HG03460 (cell line): ENCODE results near the gene OSTF1.
A peak's percentile ranks its signal among the peaks of the same experiment; 100 is the strongest.

Source experiments
- ATAC-seq: cut with Tn5 transposase; IDR thresholded peaks from one replicate; pipeline ENCODE4 v1.9.1; 2021; ENCODE audit not compliant: unreplicated experiment

OSTF1 gene

DNA sequence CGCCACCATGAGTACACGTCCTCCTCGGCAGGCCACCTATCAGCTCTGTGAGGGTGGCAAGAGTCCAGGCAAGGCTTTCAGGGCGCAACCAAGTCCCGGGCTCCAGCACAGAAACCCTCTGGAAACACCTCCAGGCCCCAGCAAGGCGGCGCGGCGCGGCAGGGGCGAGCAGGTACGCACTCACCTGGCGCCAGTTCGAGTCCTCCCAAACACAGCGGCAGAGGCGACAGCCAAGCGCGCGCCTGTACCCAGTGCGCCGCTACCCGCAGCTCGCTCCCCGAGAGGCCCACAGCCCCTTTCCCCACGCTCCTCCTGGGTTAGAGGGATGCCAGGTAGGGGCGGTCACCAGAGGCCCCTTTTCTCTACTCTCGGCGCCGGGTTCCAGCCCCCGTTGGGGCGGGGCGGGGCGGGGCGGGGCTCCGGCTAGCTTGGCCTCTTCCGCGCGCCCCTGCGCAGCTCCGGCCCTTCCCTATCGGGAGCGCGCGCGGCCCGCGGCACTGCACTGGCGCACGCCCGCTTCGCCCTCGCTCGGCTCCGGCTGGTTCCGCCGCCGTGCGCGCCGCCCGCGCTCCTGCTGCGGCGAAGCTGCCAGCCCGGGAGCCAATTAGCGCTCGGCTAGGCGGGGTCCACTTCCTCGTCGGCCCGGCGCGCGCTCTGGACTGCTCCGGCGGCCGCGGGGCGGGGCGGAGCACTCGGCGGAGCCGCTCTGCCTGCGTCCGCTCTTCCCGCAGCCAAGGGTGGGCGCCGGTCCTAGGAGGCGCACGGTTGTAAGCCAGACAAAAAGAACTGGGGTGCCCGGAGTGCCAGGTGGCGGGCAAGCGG lies at the start of gene OSTF1, which contains the start of gene NMRK1:
TSS of gene OSTF1 (plus strand) at position 691 of the 822 bp plus-strand sequence. CDS start 179 bp downstream, outside the sequence.
TSS of gene NMRK1 (minus strand) at position 332 of the 822 bp plus-strand sequence. CDS start 5,040 bp downstream, outside the sequence.
- peak; percentile 80 for ATAC-seq

DNA sequence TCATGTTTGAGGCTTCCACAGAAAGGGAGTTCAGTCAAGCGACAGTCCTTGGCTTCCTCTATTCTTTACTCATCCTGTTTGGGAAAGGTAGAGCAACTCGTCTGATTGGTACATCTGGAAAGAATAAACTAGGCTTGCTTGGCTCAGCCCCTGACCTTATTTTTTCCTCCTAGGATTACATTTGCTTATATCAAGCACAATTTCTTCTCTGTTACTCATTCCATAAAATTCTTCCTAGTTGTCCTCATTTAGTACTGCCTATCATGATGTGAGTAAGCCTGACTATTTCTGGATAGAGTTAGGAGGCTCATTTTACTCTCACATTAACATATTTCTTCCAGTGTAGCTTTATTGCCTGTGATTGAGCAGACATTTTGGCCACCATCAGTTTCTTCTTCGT lies 49.3 kb upstream of the OSTF1 start:
- ATAC-seq, result no peak

DNA sequence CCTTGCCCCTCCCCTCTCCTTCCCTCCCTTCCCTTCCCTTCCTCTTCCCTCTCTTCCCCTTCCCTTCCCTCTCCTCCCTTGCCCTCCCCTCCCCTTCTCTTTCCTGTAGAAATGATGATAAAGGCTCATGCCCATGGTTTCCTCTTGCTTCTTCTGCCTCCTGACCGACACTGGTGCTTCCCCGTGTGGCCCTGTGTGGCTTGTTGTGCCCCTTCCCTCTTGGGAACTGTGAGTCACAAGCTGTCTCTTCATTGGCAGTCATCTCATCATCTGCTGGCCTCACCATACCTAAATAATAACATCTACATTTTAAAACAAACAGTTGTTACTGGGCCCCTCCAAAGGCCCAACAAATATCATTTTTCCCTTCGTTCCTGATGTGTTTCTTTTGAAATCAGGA lies 48.5 kb upstream of the OSTF1 start:
- ATAC-seq, result peak; percentile 64

- ATAC-seq, result no peak
Observed at GRCh38 chr9:75041041-75041440, 47.3 kb upstream of the OSTF1 start.

DNA sequence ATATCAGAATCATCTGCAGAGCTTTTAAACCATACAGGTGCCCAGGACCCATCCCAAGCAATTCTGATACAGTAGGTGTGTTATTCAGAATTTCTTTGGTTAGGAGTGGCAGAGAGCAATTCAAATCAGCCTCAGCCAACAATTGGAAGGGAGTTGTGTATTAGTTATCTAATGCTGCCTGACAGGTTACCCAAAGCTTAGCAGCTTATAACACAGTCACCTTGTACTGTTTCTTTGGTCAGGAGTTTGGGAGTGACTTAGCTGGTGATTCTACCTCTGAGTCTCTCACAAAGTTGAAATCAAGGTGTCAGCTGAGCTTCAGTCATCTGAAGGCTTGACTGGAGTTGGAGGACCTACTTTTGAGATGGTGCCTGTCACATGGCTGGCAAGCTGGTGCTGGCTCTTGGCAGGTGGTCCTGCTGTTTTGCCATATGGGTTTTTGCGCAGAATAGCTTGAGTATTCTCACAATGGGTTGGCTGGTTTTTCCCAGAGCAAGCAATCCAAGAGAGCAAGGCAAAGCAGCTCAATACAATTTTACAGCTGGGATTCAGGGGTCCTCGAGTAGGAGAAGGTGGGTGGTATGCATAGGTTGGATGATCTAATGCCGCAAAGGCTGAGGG lies 41.5 kb upstream of the OSTF1 start:
- no peak for ATAC-seq

- ATAC-seq, result no peak
Observed at GRCh38 chr9:75047506-75047905, 40.8 kb upstream of the OSTF1 start.

DNA sequence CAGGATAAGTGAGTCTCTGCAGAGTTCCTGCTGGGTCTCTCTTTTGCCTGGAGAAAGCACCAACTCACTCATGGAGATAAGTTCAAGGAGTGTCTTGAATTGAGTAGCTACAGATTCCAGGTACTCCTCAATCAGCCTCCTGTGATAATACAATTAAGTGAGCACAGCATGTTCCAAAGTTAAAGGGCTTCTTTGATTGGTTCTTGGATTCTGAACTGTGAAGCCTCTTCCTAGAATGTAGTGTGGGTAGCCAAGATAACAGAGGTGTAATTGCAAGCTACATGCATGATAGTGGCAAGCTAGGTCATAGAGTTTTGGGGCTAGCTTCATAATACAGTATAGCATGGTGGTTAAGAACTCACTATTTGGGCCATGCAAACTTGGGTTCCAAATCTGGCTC lies 37.0 kb upstream of the OSTF1 start:
- ATAC-seq, result no peak

GRCh38 chr9:75053869-75054268 lies 34.4 kb upstream of the OSTF1 start:
- ATAC-seq, result peak; percentile 95

DNA sequence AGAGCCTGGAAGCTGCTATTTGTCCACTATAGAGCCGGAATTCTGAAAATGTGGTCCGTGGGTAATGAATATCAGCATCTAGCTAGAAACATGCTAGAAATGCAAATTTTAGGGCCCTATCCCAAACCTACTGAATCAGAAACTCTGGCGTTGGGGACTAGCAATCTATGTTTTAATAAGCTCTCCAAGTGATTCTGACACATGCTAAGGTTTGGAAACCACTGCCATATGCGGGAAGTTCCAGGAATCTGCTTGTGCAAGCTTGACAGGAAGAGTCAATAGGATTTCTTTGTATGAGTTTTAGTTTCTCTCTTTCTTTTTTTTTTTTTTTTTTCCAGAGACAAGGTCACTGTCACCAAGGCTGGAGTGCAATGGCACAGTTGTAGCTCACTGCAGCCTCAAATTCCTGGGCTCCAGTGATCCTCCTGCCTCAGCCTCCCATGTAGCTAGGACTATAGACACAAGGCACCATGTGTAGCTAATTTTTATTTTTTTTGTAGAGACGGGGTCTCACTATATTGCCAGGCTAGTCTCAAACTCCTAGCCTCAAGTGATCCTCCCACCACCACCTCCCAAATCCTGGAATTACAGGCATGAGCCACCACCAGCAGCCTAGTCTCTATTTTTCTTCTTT lies 33.8 kb upstream of the OSTF1 start:
- no peak for ATAC-seq

DNA sequence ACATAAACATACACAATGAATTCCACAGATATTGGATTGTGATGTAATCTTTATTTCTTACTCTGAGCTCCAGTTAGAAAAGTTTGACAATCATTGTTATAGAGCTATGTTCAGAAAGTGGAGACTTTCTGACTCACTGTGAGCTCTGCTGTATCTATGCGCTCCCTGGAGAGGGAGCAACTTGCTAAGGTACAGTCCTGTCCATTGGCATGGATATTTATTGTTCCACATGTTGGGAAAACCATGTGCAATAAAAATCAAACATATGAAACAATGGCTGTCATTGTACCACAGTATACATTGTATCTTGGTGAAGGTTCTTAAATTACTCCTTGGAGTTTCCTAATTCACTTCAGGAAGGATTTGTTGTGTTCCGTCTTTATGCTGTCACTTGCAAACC lies 27.1 kb upstream of the OSTF1 start:
- no peak for ATAC-seq

DNA sequence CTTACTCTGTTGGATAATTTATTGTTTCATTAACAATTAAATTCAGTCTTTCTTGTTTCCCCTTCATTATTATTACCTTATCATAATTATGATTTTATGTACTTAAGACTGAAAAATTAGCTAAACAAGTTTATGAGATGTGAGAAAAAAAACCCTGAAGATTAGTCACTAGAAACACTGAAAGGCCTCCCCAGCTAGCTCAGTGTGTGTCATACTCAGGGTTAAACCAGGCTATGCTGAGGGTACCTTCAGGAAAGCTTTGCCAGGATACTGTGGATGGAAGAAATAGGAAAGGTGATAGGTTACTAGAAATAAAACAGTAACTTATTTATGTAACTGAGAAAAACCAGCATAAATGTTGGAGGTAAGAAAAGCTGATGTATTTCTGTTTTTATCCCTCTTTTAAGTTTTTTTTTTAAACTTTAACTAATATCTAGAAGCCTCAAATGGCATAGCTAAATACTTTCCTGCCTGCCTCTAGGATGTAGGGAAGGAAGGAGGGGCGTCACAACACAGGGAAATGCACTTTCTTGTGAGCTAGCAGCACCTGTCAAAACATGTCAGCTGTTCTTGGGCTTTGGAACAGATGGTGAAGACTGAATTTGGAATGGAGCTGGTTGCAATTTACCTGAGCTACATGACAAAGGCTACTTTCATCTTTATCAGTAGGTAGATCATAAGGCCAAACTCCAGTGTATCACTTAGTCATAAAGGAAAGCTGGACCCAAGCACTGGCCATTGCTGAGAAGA lies 24.6 kb upstream of the OSTF1 start:
- ATAC-seq, result no peak

- no peak for ATAC-seq
Observed at GRCh38 chr9:75064307-75065025, 23.8 kb upstream of the OSTF1 start.

GRCh38 chr9:75065510-75065909 lies 22.8 kb upstream of the OSTF1 start:
- no peak for ATAC-seq

- ATAC-seq, result no peak
Observed at GRCh38 chr9:75067894-75068293, 20.4 kb upstream of the OSTF1 start.

DNA sequence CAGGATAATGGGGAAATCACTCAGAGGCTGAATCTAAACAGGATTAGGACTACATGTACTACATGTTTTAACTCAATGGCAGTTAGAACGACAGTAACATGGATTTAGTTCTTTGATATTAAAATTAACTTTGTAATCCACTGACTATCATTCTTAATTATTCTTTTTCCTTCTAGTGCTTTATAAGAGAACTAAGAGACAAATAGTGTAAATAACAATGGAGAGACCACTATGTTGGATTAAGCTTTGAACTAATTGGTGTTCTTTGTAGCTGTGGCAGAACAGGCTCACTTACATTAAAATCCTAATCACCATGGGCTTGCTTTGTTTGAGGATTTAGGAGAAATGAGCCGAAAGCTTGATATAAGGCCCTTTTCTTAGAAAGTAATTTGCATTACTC lies 19.1 kb upstream of the OSTF1 start:
- ATAC-seq, result no peak

- peak; percentile 60 for ATAC-seq
Observed at GRCh38 chr9:75071530-75072122, 16.7 kb upstream of the OSTF1 start.

- ATAC-seq, result no peak
Observed at GRCh38 chr9:75072895-75073294, 15.4 kb upstream of the OSTF1 start.

DNA sequence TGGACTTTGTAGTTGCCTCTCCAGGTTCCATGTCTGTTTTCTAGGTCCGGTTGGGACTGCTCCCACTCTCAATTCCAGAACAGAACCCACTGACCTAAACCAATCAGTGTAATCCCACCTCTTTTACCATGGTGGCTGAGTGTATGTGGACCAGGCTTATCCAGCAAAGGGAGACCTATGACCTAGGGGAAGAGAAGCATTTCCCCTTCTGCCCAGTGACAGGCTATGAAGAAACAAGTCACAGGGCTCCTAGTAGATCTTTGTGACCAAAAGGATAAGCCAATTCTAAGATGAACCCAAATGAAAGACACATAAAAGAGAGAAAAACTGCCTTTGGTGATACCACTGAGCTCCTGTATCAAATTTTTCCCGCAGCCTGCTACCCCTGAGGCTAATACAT lies 6.7 kb upstream of the OSTF1 start:
- no peak for ATAC-seq

DNA sequence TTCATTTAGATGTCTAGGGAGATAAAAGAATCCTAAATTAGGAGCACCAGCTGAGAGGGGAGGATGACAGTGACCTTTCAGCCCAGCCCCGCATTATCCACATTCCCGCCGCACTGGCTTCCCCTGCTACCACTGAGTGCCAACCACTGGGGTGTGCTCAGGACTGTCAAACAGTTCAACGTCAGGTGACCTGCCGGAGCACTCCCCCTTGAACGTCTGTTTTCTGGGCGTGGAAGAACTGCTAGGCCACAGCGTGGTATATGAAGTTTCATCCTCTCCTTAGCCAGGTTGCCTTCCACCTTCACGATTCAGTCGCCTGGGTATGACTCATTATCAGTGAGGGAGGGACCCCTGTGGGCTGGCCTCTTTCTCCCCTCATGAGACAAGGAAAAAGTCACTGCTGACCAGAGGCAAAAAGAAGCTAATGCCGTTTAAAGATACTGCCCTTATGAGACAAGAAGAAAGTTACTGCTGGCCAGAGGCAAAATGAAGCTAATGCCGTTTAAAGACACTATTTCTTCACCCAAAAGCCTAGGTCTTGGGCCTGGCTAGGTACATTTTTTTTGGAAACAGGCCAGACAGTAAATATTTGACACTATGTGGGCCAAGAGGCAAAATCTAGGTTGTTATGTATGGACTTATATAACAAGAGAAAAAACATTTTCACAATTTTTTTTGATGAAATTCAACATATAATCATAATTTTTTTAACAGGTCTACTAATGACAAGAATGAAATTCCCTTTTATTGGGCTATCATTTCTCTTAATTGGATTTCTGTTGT lies 4.9 kb upstream of the OSTF1 start:
- no peak for ATAC-seq
